GM12872 (cell line): Measurements from ENCODE around the gene STAT5A.

Experiments used
- CTCF ChIP-seq: IDR thresholded peaks from 3 replicates; pipeline ENCODE4 v1.5.1; 2011; ENCODE audit warnings: low read depth, mild to moderate bottlenecking, low read length, moderate library complexity; ENCODE audit not compliant: insufficient read depth

Gene STAT5A

DNA sequence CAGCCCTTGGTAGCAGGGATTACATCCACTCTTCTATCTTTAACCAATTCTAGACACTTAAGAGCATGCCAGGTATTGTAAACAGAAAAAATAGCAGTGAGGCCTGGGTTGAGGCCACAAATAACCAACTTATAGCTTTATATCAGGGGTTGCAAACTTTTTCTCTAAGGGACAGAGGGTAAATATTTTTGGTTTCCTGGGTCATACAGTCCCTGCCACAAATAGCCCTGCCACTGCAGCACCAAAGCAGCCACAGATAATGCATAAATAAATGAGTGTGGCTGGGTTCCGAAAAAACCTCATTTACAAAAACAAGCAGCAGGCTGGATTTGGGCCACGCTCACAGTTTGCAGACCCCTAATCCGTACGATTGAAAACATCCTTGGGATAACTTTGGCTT, 53.3 kb downstream of the STAT5A start:
- no peak for TF ChIP-seq CTCF

- no peak for TF ChIP-seq CTCF
Measured at GRCh38 chr17:42342242-42343008, 54.1 kb downstream of the STAT5A start.

GRCh38 chr17:42345396-42346073, 57.2 kb downstream of the STAT5A start:
- no peak for TF ChIP-seq CTCF

GRCh38 chr17:42346481-42346880, 58.2 kb downstream of the STAT5A start:
- TF ChIP-seq CTCF, result no peak

DNA sequence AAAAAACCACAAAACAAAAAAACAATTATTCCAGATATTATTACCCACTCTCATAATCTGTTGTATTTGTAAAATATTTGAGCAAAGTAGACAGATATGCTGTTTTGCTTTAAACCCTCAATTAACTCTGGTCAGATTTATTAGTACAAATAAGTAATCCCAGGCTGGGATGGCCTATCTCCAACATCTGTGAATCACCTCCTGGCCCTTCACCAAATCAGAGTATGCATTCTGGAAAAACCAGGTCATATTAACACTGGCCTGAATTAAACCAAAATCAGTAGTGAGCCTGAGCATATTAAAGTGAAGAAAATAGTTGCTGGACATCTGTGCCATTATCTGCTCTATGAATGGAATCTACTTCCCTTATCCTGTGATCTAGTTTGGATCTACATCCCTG, 58.9 kb downstream of the STAT5A start:
- no peak for TF ChIP-seq CTCF

DNA sequence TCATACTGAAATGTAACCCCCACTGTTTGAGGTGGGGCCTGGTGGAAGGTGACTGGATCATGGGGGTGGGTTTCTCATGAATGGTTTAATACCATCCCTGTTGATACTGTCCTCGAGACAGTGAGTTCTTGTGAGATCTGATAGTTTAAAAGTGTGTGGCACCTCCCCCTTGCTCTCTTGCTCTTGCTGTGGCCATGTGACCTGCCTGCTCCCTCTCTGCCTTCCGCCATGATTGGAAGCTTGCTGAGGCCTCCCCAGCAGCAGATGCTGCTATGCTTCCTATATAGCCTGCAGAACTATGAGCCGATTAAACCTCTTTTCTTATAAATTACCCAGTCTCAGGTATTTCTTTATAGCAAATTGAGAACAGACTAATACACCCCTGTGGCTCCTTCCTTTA, 59.3 kb downstream of the STAT5A start:
- TF ChIP-seq CTCF, result no peak

DNA sequence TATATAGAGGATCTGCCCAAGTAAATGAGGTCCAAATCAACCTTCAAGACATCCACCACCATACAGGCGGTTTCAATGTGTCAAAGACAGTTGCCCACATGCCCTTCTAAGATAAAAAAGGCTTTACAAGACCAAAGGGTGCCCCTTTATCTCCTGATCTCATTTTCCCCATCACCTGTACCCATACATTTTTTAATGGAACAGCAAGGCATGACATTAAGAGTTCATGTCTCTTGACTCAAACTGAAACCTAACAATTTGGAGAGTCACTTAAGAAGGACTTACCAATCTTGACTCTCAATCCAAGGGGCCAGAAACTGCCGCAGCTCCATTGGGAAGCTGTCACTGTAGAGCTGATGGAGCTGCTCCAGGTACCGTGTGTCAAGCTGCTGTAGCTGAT, 59.8 kb downstream of the STAT5A start:
- no peak for TF ChIP-seq CTCF
